ENCODE data around the gene RBMS3.
"Not testable (repeated sequence)": the region's sequence is repeated elsewhere in the genome, so short reads cannot be mapped to it uniquely, and the experiment has no call there.

RBMS3 gene

GRCh38 chr3:29385046-29385830 is 104.4 kb downstream of the RBMS3 start:
- DNase-seq (ENCODE audit: low read depth in 2 of 2): no peak

GRCh38 chr3:29389362-29389761 is 108.5 kb downstream of the RBMS3 start:
- DNase-seq (ENCODE audit: low read depth in 2 of 2): no peak

- DNase-seq (ENCODE audit: low read depth in 2 of 2): no peak
These were observed 111.9 kb downstream of the RBMS3 start for GRCh38 chr3:29392625-29393388.

GRCh38 chr3:29393946-29394345 is 113.1 kb downstream of the RBMS3 start:
- DNase-seq (ENCODE audit: low read depth in 2 of 2): not testable (repeated sequence)

GRCh38 chr3:29397406-29397805 is 116.5 kb downstream of the RBMS3 start:
- no peak for DNase-seq (ENCODE audit: low read depth in 2 of 2)

GRCh38 chr3:29398787-29399186 is 117.9 kb downstream of the RBMS3 start:
- DNase-seq (ENCODE audit: low read depth in 2 of 2): no peak

- DNase-seq (ENCODE audit: low read depth in 2 of 2): no peak
These were observed 125.5 kb downstream of the RBMS3 start for GRCh38 chr3:29406291-29406832.

GRCh38 chr3:29408676-29409075 is 127.8 kb downstream of the RBMS3 start:
- DNase-seq (ENCODE audit: low read depth in 2 of 2): no peak

- no peak for DNase-seq (ENCODE audit: low read depth in 2 of 2)
These were observed 128.5 kb downstream of the RBMS3 start for GRCh38 chr3:29409409-29409808.

- DNase-seq (ENCODE audit: low read depth in 2 of 2): no peak
These were observed 129.3 kb downstream of the RBMS3 start for GRCh38 chr3:29410220-29410619.

GRCh38 chr3:29410660-29411405 is 130.0 kb downstream of the RBMS3 start:
- DNase-seq (ENCODE audit: low read depth in 2 of 2): no peak

GRCh38 chr3:29412110-29412509 is 131.2 kb downstream of the RBMS3 start:
- DNase-seq (ENCODE audit: low read depth in 2 of 2): no peak

GRCh38 chr3:29414468-29415224 is 133.8 kb downstream of the RBMS3 start:
- no peak for DNase-seq (ENCODE audit: low read depth in 2 of 2)

GRCh38 chr3:29415482-29416223 is 134.8 kb downstream of the RBMS3 start:
- no peak for DNase-seq (ENCODE audit: low read depth in 2 of 2)

GRCh38 chr3:29416514-29416913 is 135.6 kb downstream of the RBMS3 start:
- DNase-seq (ENCODE audit: low read depth in 2 of 2): no peak

- DNase-seq (ENCODE audit: low read depth in 2 of 2): no peak
These were observed 139.2 kb downstream of the RBMS3 start for GRCh38 chr3:29420106-29420505.

- no peak for DNase-seq (ENCODE audit: low read depth in 2 of 2)
These were observed 145.7 kb downstream of the RBMS3 start for GRCh38 chr3:29426302-29427226.

- DNase-seq (ENCODE audit: low read depth in 2 of 2): no peak
These were observed 146.6 kb downstream of the RBMS3 start for GRCh38 chr3:29427266-29428103.

All from activated CD8-positive, alpha-beta memory T cell treated with anti-CD3 and anti-CD28 coated beads for 4 hours (primary cell).